Measurements from ENCODE around the gene SLC49A4.

GRCh38 chr3:122782804-122783203 is 12.1 kb upstream of the SLC49A4 start:
- TF ChIP-seq CBX8 (IDR thresholded peaks at IDR 0.05; ENCODE audit: borderline replicate concordance, low read depth, low read length) (no peak), POLR2A (IDR thresholded peaks at IDR 0.05; ENCODE audit: control extremely low read depth in 1 of 2, low read depth in 2 of 2, low read length in 2 of 2) (no peak), CTCF (IDR thresholded peaks at IDR 0.05; ENCODE audit: control extremely low read depth in 1 of 3, insufficient read depth in 1 of 3, low read depth in 1 of 3, low read length in 3 of 3) (no peak), EP300 (IDR thresholded peaks at IDR 0.05; ENCODE audit: borderline replicate concordance in 1 of 2, low read depth in 2 of 2, low read length in 2 of 2) (no peak), CREB1 (IDR thresholded peaks at IDR 0.05) (no peak), SIRT6 (IDR thresholded peaks at IDR 0.05; ENCODE audit: low read length) (no peak), SRF (IDR thresholded peaks at IDR 0.05; ENCODE audit: low read depth, low read length) (no peak), JUN (IDR thresholded peaks at IDR 0.05; ENCODE audit: low read depth, low read length) (no peak), EZH2 (IDR thresholded peaks at IDR 0.05; ENCODE audit: low read depth, low read length, severe bottlenecking) (no peak), ZNF274 (IDR thresholded peaks at IDR 0.05; ENCODE audit: borderline replicate concordance, extremely low read depth, low read length) (no peak)

Data from H1 (cell line).